Activated CD4-positive, alpha-beta T cell treated with anti-CD3 and anti-CD28 coated beads, Interleukin-2, Interleukin-6, amounts not matched to agents 100 ng/mL and 50 ng/mL, durations not matched to agents 16 hours and 8 hours (primary cell): ENCODE data around the gene SNX24.
"Not testable (repeated sequence)": the region's sequence is repeated elsewhere in the genome, so short reads cannot be mapped to it uniquely, and the experiment has no call there.

ENCODE experiments used
- DNase-seq: peaks from one replicate; pipeline ENCODE4 v3.0.0-alpha.2; 2020

Gene SNX24

GRCh38 chr5:122845229-122846050, at the start of gene SNX24:
TSS of gene SNX24 (plus strand) at chr5:122845613. CDS start at chr5:122845634, 21 bp downstream.
- peak; percentile 82 for DNase-seq

GRCh38 chr5:122805481-122805880, 39.9 kb upstream of the SNX24 start:
- no peak for DNase-seq

- no peak for DNase-seq
Observed at GRCh38 chr5:122810405-122810804, 35.0 kb upstream of the SNX24 start.

- no peak for DNase-seq
Observed at GRCh38 chr5:122815218-122815767, 30.1 kb upstream of the SNX24 start.

GRCh38 chr5:122816756-122817155, 28.7 kb upstream of the SNX24 start:
- no peak for DNase-seq

GRCh38 chr5:122831984-122832383, 13.4 kb upstream of the SNX24 start:
- no peak for DNase-seq

GRCh38 chr5:122835681-122836080, 9.7 kb upstream of the SNX24 start:
- DNase-seq = no peak

GRCh38 chr5:122836947-122837346, 8.5 kb upstream of the SNX24 start:
- no peak for DNase-seq

GRCh38 chr5:122839731-122840130, 5.7 kb upstream of the SNX24 start:
- no peak for DNase-seq

GRCh38 chr5:122842016-122842580, 3.3 kb upstream of the SNX24 start:
- DNase-seq = no peak

- DNase-seq = peak; percentile 1
Observed at GRCh38 chr5:122844136-122844909, 1.1 kb upstream of the SNX24 start.

GRCh38 chr5:122844910-122845228, 544 bp upstream of the SNX24 start:
- DNase-seq = no peak

GRCh38 chr5:122846051-122846550, 688 bp downstream of the SNX24 start:
- DNase-seq = no peak

GRCh38 chr5:122847687-122848081, 2.3 kb downstream of the SNX24 start:
- no peak for DNase-seq

- DNase-seq = no peak
Observed at GRCh38 chr5:122849771-122850170, 4.4 kb downstream of the SNX24 start.

GRCh38 chr5:122857538-122857937, 12.1 kb downstream of the SNX24 start:
- DNase-seq = not testable (repeated sequence)

GRCh38 chr5:122858451-122858850, 13.0 kb downstream of the SNX24 start:
- DNase-seq = peak; percentile 6

GRCh38 chr5:122863240-122863639, 17.8 kb downstream of the SNX24 start:
- no peak for DNase-seq

- DNase-seq = no peak
Observed at GRCh38 chr5:122863721-122864120, 18.3 kb downstream of the SNX24 start.

- peak; percentile 70 for DNase-seq
Observed at GRCh38 chr5:122864400-122864799, 19.0 kb downstream of the SNX24 start.

GRCh38 chr5:122864842-122865241, 19.4 kb downstream of the SNX24 start:
- peak; percentile 18 for DNase-seq

GRCh38 chr5:122870219-122870856, 24.9 kb downstream of the SNX24 start:
- no peak for DNase-seq

- DNase-seq = no peak
Observed at GRCh38 chr5:122871661-122872060, 26.2 kb downstream of the SNX24 start.
